Measurements from ENCODE around the gene RAP1GAP2. TPM values are rescaled to one million over a fixed set of nuclear protein-coding genes. Genes with fewer than 3 reads are reported as not detected.

RAP1GAP2 gene
- total and polyA plus RNA-seq, 7 experiments from 2014 or later: 0.54 to 95.6 (median 2.6) TPM

GRCh38 chr17:2849327-2849670 lies 53.1 kb downstream of the RAP1GAP2 start:
- intact Hi-C loops (cut with micrococcal nuclease): loop anchor here in 1 of 2 donors (2.0 to 10.0 kb wide), 2 partner anchors 34 to 776 kb away; no protein-coding TSS in a partner anchor
- ATAC-seq: no peak
- Histone ChIP-seq H3K27ac (ENCODE audit: low read depth, low read length) (no peak overlapping the region), H3K4me3 (ENCODE audit: low read length) (no peak overlapping the region), H3K9me3 (ENCODE audit: control insufficient read depth in 2 of 3, low read length in 3 of 3) (no peaks in the 10 kb centered on the region), H3K36me3 (ENCODE audit: control insufficient read depth in 2 of 3, insufficient read depth in 3 of 3, low read length in 3 of 3) (no peaks in the 10 kb centered on the region), H3K27me3 (ENCODE audit: control insufficient read depth in 2 of 2, insufficient read depth in 2 of 2, low read length in 2 of 2) (peaks cover 0 to 3% of the 10 kb centered on the region in 2 donors), H3K4me1 (ENCODE audit: control insufficient read depth in 2 of 2, insufficient read depth in 2 of 2, low read length in 2 of 2) (peaks cover 3 to 4% of the 10 kb centered on the region in 2 donors)
- no peak overlapping the region for H3K4me3 Mint-ChIP-seq
- peaks cover 14 to 28% (median 21%) of the 10 kb centered on the region in 7 donors for H3K4me1 Mint-ChIP-seq
- ChIA-PET POLR2A (interaction anchor here (1.4 kb wide), 1 partner anchor 35 kb away, joined by 3 read pairs; no protein-coding TSS in a partner anchor), CTCF (interaction anchor here (0.6 to 2.9 kb wide), 11 partner anchors 12 to 335 kb away, joined by 3 to 46 read pairs (median 4); partner anchors contain the start of gene RAP1GAP2)
- no peak overlapping the region for H3K27ac Mint-ChIP-seq
- no peaks in the 10 kb centered on the region for H3K9me3 Mint-ChIP-seq
- peaks cover 0 to 5% (median 2%) of the 10 kb centered on the region in 5 donors for H3K36me3 Mint-ChIP-seq
- peaks cover 1 to 32% (median 7%) of the 10 kb centered on the region in 5 donors for H3K27me3 Mint-ChIP-seq
- no peak for DNase-seq

GRCh38 chr17:2850991-2851390 lies 54.8 kb downstream of the RAP1GAP2 start:
- H3K9me3 Mint-ChIP-seq: peaks cover 0 to 1% (median 0%) of the 10 kb centered on the region in 11 donors
- DNase-seq: no peak
- H3K4me3 Mint-ChIP-seq: peak overlapping the region in 3 of 10 donors; percentile 6 to 50 (median 38)
- peaks cover 16 to 45% (median 18%) of the 10 kb centered on the region in 5 donors for H3K27me3 Mint-ChIP-seq
- ATAC-seq: no peak
- intact Hi-C loops (cut with micrococcal nuclease): no loop called here
- Histone ChIP-seq H3K36me3 (ENCODE audit: control insufficient read depth in 2 of 3, insufficient read depth in 3 of 3, low read length in 3 of 3) (no peaks in the 10 kb centered on the region), H3K4me1 (ENCODE audit: control insufficient read depth in 2 of 2, insufficient read depth in 2 of 2, low read length in 2 of 2) (peaks cover 8 to 12% of the 10 kb centered on the region in 2 donors), H3K9me3 (ENCODE audit: control insufficient read depth in 2 of 3, low read length in 3 of 3) (no peaks in the 10 kb centered on the region), H3K4me3 (ENCODE audit: low read length) (no peak overlapping the region), H3K27me3 (ENCODE audit: control insufficient read depth in 2 of 2, insufficient read depth in 2 of 2, low read length in 2 of 2) (peaks cover 0 to 10% of the 10 kb centered on the region in 2 donors), H3K27ac (ENCODE audit: low read depth, low read length) (no peak overlapping the region)
- no peak overlapping the region for H3K27ac Mint-ChIP-seq
- POLR2A ChIA-PET: no interaction called here
- H3K36me3 Mint-ChIP-seq: peaks cover 0 to 5% (median 4%) of the 10 kb centered on the region in 5 donors
- CTCF ChIA-PET: interaction anchor here (1.0 to 1.3 kb wide), 3 partner anchors 141 to 164 kb away, joined by 3 to 8 read pairs (median 6); no protein-coding TSS in a partner anchor
- H3K4me1 Mint-ChIP-seq: peaks cover 22 to 39% (median 31%) of the 10 kb centered on the region in 7 donors

- H3K4me1 Mint-ChIP-seq: peaks cover 22 to 44% (median 31%) of the 10 kb centered on the region in 7 donors
- H3K4me3 Mint-ChIP-seq: peak overlapping the region in 2 of 10 donors; percentile 33 to 73
These were observed 55.4 kb downstream of the RAP1GAP2 start for GRCh38 chr17:2851615-2852014.

GRCh38 chr17:2852221-2852620 lies 56.0 kb downstream of the RAP1GAP2 start:
- DNase-seq (no peak), ATAC-seq (no peak)
- H3K27ac ChIP-seq (ENCODE audit: low read depth, low read length): no peak overlapping the region
- POLR2A ChIA-PET: no interaction called here
- H3K4me1 ChIP-seq (ENCODE audit: control insufficient read depth in 2 of 2, insufficient read depth in 2 of 2, low read length in 2 of 2): peaks cover 8 to 12% of the 10 kb centered on the region in 2 donors
- H3K27me3 ChIP-seq (ENCODE audit: control insufficient read depth in 2 of 2, insufficient read depth in 2 of 2, low read length in 2 of 2): peaks cover 0 to 10% of the 10 kb centered on the region in 2 donors
- Mint-ChIP-seq H3K9me3 (peaks cover 0 to 1% (median 0%) of the 10 kb centered on the region in 11 donors), H3K27ac (no peak overlapping the region), H3K36me3 (peaks cover 4 to 11% (median 5%) of the 10 kb centered on the region in 5 donors), H3K27me3 (peaks cover 16 to 56% (median 22%) of the 10 kb centered on the region in 5 donors), H3K4me1 (peaks cover 24 to 46% (median 31%) of the 10 kb centered on the region in 7 donors), H3K4me3 (peak overlapping the region; percentile 25 to 84 (median 62))
- no peaks in the 10 kb centered on the region for H3K9me3 ChIP-seq (ENCODE audit: control insufficient read depth in 2 of 3, low read length in 3 of 3)
- H3K4me3 ChIP-seq (ENCODE audit: low read length): no peak overlapping the region
- CTCF ChIA-PET: interaction anchor here (0.7 to 1.3 kb wide), 3 partner anchors 10 to 161 kb away, joined by 4 to 7 read pairs (median 6); no protein-coding TSS in a partner anchor
- intact Hi-C loops (cut with micrococcal nuclease): no loop called here
- H3K36me3 ChIP-seq (ENCODE audit: control insufficient read depth in 2 of 3, insufficient read depth in 3 of 3, low read length in 3 of 3): no peaks in the 10 kb centered on the region

More at GRCh38 chr17:2851615-2852014, 55.4 kb downstream of the RAP1GAP2 start:
- no peak overlapping the region for H3K27ac Mint-ChIP-seq
- ChIA-PET CTCF (interaction anchor here (0.9 to 1.3 kb wide), 4 partner anchors 11 to 163 kb away, joined by 3 to 8 read pairs (median 5); no protein-coding TSS in a partner anchor), POLR2A (no interaction called here)
- H3K27ac ChIP-seq (ENCODE audit: low read depth, low read length): no peak overlapping the region
- intact Hi-C loops (cut with micrococcal nuclease): no loop called here
- H3K4me1 ChIP-seq (ENCODE audit: control insufficient read depth in 2 of 2, insufficient read depth in 2 of 2, low read length in 2 of 2): peaks cover 8 to 12% of the 10 kb centered on the region in 2 donors
- ATAC-seq: no peak
- no peak overlapping the region for H3K4me3 ChIP-seq (ENCODE audit: low read length)
- H3K27me3 Mint-ChIP-seq: peaks cover 16 to 50% (median 20%) of the 10 kb centered on the region in 5 donors
- no peaks in the 10 kb centered on the region for H3K9me3 ChIP-seq (ENCODE audit: control insufficient read depth in 2 of 3, low read length in 3 of 3)
- peaks cover 0 to 1% (median 0%) of the 10 kb centered on the region in 11 donors for H3K9me3 Mint-ChIP-seq
- no peaks in the 10 kb centered on the region for H3K36me3 ChIP-seq (ENCODE audit: control insufficient read depth in 2 of 3, insufficient read depth in 3 of 3, low read length in 3 of 3)
- peaks cover 0 to 5% (median 4%) of the 10 kb centered on the region in 5 donors for H3K36me3 Mint-ChIP-seq
- no peak for DNase-seq
- H3K27me3 ChIP-seq (ENCODE audit: control insufficient read depth in 2 of 2, insufficient read depth in 2 of 2, low read length in 2 of 2): peaks cover 0 to 10% of the 10 kb centered on the region in 2 donors

- CTCF ChIA-PET: interaction anchor here (0.7 kb wide), 1 partner anchor 64 kb away, joined by 7 read pairs; no protein-coding TSS in a partner anchor
- peaks cover 0 to 10% of the 10 kb centered on the region in 2 donors for H3K27me3 ChIP-seq (ENCODE audit: control insufficient read depth in 2 of 2, insufficient read depth in 2 of 2, low read length in 2 of 2)
- POLR2A ChIA-PET: interaction anchor here (0.6 kb wide), 1 partner anchor 46 kb away, joined by 3 read pairs; no protein-coding TSS in a partner anchor
- H3K27ac ChIP-seq (ENCODE audit: low read depth, low read length): no peak overlapping the region
- peaks cover 8 to 12% of the 10 kb centered on the region in 2 donors for H3K4me1 ChIP-seq (ENCODE audit: control insufficient read depth in 2 of 2, insufficient read depth in 2 of 2, low read length in 2 of 2)
- no peak for ATAC-seq
- H3K9me3 ChIP-seq (ENCODE audit: control insufficient read depth in 2 of 3, low read length in 3 of 3): no peaks in the 10 kb centered on the region
- Mint-ChIP-seq H3K36me3 (peaks cover 4 to 11% (median 5%) of the 10 kb centered on the region in 5 donors), H3K27ac (no peak overlapping the region), H3K4me3 (peak overlapping the region in 7 of 10 donors; percentile 41 to 73 (median 59)), H3K4me1 (peaks cover 20 to 42% (median 27%) of the 10 kb centered on the region in 7 donors), H3K27me3 (peaks cover 16 to 59% (median 22%) of the 10 kb centered on the region in 5 donors), H3K9me3 (peaks cover 0 to 1% (median 0%) of the 10 kb centered on the region in 11 donors)
- peak overlapping the region; percentile 13 for H3K4me3 ChIP-seq (ENCODE audit: low read length)
- intact Hi-C loops (cut with micrococcal nuclease): no loop called here
- no peak for DNase-seq
- no peaks in the 10 kb centered on the region for H3K36me3 ChIP-seq (ENCODE audit: control insufficient read depth in 2 of 3, insufficient read depth in 3 of 3, low read length in 3 of 3)
These were observed 56.6 kb downstream of the RAP1GAP2 start for GRCh38 chr17:2852729-2853282.

- H3K27me3 Mint-ChIP-seq: peaks cover 16 to 58% (median 22%) of the 10 kb centered on the region in 5 donors
- no peak overlapping the region for H3K27ac Mint-ChIP-seq
- peak overlapping the region; percentile 72 to 88 (median 86) for H3K4me3 Mint-ChIP-seq
- ATAC-seq (peak; percentile 66), DNase-seq (peak in 6 of 9 donors; percentile 22 to 53 (median 36))
- H3K36me3 ChIP-seq (ENCODE audit: control insufficient read depth in 2 of 3, insufficient read depth in 3 of 3, low read length in 3 of 3): no peaks in the 10 kb centered on the region
- H3K36me3 Mint-ChIP-seq: peaks cover 4 to 11% (median 7%) of the 10 kb centered on the region in 5 donors
- peaks cover 0 to 10% of the 10 kb centered on the region in 2 donors for H3K27me3 ChIP-seq (ENCODE audit: control insufficient read depth in 2 of 2, insufficient read depth in 2 of 2, low read length in 2 of 2)
- ChIA-PET CTCF (no interaction called here), POLR2A (interaction anchor here (0.6 to 1.1 kb wide), 2 partner anchors 45 to 150 kb away, joined by 3 read pairs; no protein-coding TSS in a partner anchor)
- no peak overlapping the region for H3K27ac ChIP-seq (ENCODE audit: low read depth, low read length)
- H3K4me3 ChIP-seq (ENCODE audit: low read length): peak overlapping the region; percentile 43
- H3K9me3 ChIP-seq (ENCODE audit: control insufficient read depth in 2 of 3, low read length in 3 of 3): no peaks in the 10 kb centered on the region
- intact Hi-C loops (cut with micrococcal nuclease): no loop called here
- H3K4me1 ChIP-seq (ENCODE audit: control insufficient read depth in 2 of 2, insufficient read depth in 2 of 2, low read length in 2 of 2): peaks cover 4 to 12% of the 10 kb centered on the region in 2 donors
- peaks cover 16 to 39% (median 21%) of the 10 kb centered on the region in 7 donors for H3K4me1 Mint-ChIP-seq
- H3K9me3 Mint-ChIP-seq: peaks cover 0 to 1% (median 0%) of the 10 kb centered on the region in 11 donors
These were observed 57.3 kb downstream of the RAP1GAP2 start for GRCh38 chr17:2853283-2854142.
